ENCODE results near the gene GRM1.

The GRM1 gene

GRCh38 chr6:146388736-146389364 is 360.0 kb downstream of the GRM1 start:
- DNase-seq, result no peak

DNA sequence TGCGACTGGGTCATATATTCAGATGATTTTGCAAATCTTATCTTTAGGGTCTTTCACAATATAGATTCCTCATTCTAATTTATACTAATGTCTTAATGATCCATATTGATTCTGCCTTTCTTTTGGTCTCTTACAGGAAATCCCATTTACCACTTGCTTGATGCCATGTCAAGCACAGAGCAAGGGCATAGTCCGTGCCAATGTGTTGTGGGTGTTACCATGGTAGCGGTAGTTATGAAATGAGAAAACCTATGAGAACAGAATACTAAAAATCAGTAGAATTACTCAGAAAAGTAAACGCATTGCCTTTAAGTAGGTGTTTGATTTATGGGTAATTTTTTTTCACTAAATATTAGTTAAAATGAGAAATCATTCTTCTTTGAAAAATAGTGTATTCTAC is 360.9 kb downstream of the GRM1 start:
- DNase-seq, result no peak

GRCh38 chr6:146397638-146398037 is 368.8 kb downstream of the GRM1 start:
- DNase-seq, result no peak

GRCh38 chr6:146402476-146402875 is 373.6 kb downstream of the GRM1 start:
- DNase-seq, result no peak

DNA sequence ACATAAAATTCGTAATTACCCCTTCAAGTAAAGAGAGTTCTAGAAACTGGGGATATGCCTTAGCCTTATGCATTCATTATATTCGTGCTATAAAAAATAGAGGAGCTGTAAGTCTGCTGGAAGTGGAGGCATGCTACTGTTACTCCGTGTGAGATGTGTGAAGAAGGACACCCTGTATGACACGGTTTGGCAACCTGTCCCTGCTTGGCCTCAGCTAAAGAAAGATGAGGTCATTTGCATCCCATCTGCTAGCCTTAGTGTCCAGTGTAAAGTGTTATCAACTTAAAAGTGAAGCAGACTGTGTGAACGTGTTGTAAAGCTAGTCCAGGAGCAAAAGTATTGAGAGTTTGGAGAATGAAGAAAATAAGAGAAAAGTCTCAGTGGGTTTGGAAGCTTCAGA is 379.7 kb downstream of the GRM1 start:
- DNase-seq, result no peak

DNA sequence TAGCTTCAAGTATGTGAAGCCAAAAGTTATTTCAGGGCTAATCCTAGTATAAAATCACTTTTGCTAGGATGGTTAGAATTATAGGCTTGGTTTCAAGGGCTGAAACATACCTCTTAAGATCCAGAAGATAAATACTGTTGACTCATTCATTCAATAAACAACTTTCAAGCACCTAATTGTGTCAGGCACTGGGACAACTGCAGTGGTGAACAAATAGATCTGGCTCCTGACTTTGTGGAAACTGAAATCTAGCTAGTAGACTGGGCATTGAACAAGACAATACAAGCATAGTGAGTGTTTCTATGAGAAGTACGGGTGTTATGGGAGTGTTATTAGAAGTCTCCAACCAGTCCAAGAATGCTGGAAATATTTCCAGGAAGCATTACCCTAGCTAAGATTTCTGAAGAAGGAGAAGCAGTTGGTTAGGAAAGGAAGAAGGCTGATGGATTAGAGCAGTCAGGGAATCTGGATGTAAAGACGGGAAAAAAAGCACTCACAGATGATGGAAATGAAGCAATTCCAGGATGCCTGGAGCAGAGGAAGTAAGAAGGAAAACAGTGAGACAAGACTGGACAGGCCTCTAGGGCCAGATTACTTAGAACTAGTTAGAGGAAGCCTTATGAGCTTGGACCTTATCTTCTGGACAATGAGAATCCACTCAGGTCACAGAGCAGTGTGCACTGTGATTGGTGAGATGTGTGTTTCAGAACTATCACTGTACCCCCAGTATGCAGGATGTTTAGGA is 382.2 kb downstream of the GRM1 start:
- no peak for DNase-seq

DNA sequence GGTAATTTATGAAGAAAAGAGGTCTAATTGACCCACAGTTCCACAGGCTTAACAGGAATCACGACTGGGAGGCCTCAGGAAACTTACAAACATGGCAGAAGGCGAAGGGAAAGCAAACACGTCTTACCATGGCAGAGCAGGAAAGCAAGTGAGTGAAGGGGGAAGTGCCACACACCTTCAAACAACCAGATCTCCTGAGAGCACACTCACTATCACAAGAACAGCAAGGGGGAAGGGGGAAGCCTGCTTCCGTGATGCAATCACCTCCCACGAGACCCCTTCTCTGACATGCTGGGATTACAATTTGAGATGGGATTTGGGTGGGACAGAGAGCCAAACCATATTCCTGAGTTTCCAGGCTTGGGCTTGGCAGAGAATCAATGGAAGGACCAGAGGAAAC is 390.7 kb downstream of the GRM1 start:
- DNase-seq, result no peak

GRCh38 chr6:146420255-146420654 is 391.4 kb downstream of the GRM1 start:
- no peak for DNase-seq

GRCh38 chr6:146422789-146423375 is 394.0 kb downstream of the GRM1 start:
- no peak for DNase-seq

- DNase-seq, result no peak
Observed at GRCh38 chr6:146423452-146423851, 394.6 kb downstream of the GRM1 start.

DNA sequence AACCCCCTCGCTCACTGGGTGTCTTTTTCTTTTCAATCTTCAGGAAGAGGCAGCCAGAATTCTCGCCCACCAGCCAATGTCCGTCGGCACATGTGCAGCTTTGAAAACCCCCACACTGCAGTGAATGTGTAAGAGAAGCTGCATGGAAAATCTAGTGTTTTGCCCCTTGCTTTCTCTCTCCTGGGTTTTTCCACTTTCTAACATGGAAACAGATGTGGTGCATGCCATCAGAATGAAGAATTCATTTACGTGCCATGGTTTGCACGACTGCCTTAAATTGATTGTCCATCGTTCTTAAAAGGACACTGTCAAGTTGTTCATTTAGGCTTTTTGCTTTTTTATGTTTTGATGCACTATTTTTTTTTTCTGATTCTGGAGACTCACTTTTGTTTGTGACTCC is 397.7 kb downstream of the GRM1 start:
- DNase-seq, result no peak

- DNase-seq, result no peak
Observed at GRCh38 chr6:146429831-146430230, 401.0 kb downstream of the GRM1 start.

- peak in 3 of 4 experiments; percentile 30 to 48 (median 46) for DNase-seq
Observed at GRCh38 chr6:146433881-146434731, 405.2 kb downstream of the GRM1 start.

GRCh38 chr6:146434732-146435390 is 406.0 kb downstream of the GRM1 start:
- no peak for DNase-seq

DNA sequence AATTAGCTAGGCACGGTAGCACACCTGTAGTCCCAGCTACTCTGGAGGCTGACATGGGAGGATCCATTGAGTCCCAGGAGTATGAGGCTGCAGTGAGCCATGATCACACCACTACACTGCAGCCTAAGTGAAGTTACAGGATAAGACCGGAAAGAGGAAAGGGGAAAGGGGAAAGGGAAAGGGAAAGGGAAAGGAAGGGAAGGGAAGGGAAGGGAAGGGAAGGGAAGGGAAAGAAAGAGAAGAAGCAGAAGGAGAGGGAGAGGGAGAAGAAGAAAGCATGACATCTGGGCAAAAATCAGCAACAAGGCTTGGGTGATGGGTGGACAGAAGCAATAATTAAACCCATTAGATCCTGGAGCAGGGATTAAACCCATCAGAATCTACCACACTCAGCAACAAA is 413.0 kb downstream of the GRM1 start:
- DNase-seq, result no peak

GRCh38 chr6:146444189-146444588 is 415.3 kb downstream of the GRM1 start:
- no peak for DNase-seq

DNA sequence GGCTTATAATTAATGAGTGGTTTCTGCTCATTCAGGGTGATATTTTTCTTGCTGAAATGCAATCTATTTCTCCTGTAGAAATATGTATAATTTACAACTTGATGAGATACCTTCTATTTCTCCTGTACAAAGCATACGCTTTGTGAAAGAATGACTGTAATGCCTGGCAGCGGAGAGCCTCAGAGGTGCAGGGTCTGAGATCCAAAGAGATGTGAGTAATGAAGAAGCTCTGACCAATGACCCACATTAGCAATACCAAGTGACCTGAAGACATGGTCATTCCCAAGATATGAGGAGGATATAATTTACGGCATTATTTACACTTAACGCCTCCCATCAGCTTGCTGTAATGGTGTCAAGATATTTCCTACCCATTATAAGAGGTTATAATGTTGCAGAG is 416.4 kb downstream of the GRM1 start:
- DNase-seq, result no peak

GRCh38 chr6:146456886-146457285 is 428.0 kb downstream of the GRM1 start:
- DNase-seq, result no peak

DNA sequence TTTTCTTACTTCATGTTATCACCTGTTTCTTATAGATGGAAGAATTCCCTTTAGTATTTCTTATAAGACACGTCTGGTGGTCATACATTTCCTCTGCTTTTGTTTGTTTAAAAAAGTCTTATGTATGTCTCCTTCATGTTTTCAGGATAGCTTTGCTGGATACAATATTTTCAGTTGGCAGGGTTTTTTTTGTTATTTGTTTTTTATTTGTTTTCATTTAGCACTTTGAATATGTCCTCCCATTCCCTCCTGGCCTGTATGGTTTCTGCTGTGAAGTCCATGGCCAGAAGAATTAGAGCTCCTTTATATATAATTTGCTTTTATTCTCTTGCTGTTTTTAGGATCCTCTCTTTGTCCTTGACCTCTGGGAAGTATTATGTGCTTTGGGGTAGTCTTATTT is 432.1 kb downstream of the GRM1 start:
- DNase-seq, result no peak

GRCh38 chr6:146470091-146470770 is 441.4 kb downstream of the GRM1 start:
- DNase-seq, result no peak

GRCh38 chr6:146472918-146473317 is 444.1 kb downstream of the GRM1 start:
- DNase-seq, result no peak

DNA sequence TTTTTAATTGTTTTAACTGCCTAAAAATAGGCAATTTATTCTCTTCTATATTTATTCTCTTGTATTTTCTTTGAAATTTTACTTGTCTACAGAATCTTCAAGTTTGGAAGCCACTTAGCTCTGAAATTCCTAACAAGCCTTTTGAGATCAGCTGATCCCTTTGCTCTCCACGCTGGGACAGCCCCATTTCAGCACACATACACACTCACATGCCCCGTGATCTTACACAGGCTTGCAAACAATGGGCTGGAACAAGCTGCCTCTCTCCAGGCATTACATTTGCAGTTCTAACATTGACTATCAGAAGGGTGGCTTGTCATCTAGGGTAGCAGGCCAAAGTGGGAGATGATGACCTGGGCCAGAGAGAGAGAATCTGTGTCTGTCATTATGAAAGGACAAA is 452.7 kb downstream of the GRM1 start:
- DNase-seq, result no peak

Measured in suppressor macrophage (primary cell).